ENCODE data around the gene C9orf50.
"Not testable (repeated sequence)": the region's sequence is repeated elsewhere in the genome, so short reads cannot be mapped to it uniquely, and the experiment has no call there.

C9orf50 gene, protein sequence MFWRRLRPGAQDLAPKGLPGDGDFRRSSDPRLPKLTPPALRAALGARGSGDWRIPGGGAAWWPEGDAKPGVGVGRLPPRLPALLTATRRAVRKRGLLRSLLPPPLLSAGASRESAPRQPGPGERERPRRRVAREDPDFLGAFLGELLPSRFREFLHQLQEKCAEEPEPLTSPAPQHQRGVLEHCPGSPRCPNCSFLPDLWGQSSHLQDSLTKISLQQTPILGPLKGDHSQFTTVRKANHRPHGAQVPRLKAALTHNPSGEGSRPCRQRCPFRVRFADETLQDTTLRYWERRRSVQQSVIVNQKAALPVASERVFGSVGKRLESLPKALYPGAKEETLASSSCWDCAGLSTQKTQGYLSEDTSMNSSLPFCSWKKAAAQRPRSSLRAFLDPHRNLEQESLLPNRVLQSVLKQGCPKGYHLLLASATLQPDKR

DNA sequence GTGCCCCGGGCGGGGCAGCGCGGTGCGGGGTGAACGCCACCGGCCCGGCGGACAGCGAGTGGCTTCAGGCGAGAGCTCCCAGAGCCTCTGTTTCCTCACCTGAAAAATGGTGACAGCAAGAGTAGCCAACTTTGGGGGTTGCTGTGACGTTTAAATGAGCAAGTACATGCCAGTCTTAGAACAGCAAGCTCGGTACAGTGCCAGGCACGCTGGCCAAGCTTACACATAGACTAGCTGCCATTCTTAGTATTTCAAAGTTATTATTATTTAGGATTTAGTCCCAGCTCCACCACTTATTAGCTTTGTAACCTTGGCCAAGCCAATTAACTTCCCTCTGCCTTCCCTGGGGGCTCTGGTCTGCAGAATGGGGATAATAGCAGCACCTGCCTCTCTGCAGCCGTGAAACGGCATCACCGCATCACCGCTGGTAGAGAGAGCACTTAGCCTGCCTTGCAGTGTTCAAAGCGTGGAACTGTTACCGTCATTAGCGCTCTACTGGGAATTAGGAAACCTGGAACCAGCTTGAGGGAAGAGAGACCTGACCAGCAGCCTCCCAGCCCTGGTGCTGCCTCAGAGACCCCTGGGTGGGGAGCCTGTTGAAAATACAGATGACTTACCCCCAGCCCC is at the start of gene C9orf50:
Gene C9orf50, minus strand, starts transcription at position 433 of the 627 bp plus-strand sequence. CDS start 527 bp downstream, outside the sequence.
- DNase-seq (ENCODE audit: low spot score): no peak

DNA sequence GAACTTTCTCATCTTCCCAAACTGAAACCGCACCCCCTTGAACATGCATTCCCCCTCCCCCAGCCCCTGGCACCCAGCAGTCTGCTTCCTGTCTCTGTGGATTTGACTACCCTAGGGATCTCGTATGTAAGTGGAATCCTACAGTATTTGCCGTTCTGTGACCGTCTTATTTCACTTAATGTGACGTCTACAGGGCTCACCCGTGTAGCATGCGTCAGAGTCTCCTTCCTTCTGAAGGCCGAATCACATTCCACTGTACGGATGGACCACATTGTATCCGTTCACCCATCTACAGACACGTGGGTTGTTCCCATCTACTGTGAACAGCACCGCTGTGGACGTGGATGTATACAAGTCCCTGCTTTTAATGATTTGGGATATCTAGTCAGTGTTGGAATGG is 49.0 kb upstream of the C9orf50 start:
- no peak for DNase-seq (ENCODE audit: low spot score)

DNA sequence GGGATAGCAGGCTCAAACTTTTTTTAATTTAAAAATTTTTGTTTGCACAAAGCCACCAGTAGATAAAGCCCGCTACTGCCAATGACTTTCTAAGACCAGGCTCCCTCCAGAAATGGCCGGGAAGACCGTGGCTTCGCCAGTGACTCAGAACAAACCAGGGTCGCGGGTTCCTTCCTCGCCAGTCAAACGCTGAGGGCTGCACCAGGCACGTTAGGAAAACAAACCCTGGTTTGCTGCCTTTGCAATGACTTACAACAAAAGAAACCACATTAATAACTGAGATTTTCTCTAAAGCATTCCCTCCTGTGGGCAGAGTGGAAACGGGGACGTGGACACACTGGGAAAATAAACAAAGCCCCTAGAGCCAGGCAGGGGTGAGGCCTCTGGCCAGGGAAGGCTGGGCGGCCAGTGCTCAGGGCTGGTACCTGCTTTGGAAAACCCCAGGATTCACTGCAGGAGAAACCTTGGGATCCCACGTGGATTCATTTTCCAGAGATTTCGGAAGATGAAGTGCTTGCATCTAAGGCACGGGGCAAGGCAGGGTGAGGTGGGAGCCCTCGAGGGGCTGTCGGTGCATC is 48.3 kb upstream of the C9orf50 start:
- DNase-seq (ENCODE audit: low spot score): no peak

- no peak for DNase-seq (ENCODE audit: low spot score)
Measured at GRCh38 chr9:129667850-129668249, 46.9 kb upstream of the C9orf50 start.

- DNase-seq (ENCODE audit: low spot score): no peak
Measured at GRCh38 chr9:129667378-129667777, 46.5 kb upstream of the C9orf50 start.

GRCh38 chr9:129666575-129666974 is 45.7 kb upstream of the C9orf50 start:
- DNase-seq (ENCODE audit: low spot score): no peak

GRCh38 chr9:129665814-129666520 is 45.1 kb upstream of the C9orf50 start:
- DNase-seq (ENCODE audit: low spot score): no peak

DNA sequence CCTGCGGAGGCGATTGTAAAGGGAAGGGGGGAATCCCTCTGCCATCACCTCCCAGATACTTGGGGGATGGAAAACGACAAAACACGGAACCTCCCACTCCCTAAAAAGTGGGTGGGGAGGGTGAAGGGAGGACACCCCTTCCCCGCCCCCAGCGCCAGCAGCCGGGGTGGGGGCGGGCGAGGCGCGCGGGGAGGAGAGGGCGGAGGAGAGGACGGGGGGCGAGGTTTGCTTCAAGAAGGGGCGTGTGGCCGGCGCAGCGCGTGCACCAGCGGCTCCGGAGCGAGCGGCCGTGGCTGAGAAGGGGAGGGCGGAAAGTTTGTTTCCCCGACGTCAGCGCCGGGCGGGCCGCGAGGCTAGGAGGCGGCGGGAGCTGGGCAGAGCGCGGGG is 44.5 kb upstream of the C9orf50 start, which contains the start of gene PRRX2:
Gene PRRX2, plus strand, starts transcription at position 259 of the 387 bp plus-strand sequence. CDS start 221 bp downstream, outside the sequence.
- DNase-seq (ENCODE audit: low spot score): no peak

DNA sequence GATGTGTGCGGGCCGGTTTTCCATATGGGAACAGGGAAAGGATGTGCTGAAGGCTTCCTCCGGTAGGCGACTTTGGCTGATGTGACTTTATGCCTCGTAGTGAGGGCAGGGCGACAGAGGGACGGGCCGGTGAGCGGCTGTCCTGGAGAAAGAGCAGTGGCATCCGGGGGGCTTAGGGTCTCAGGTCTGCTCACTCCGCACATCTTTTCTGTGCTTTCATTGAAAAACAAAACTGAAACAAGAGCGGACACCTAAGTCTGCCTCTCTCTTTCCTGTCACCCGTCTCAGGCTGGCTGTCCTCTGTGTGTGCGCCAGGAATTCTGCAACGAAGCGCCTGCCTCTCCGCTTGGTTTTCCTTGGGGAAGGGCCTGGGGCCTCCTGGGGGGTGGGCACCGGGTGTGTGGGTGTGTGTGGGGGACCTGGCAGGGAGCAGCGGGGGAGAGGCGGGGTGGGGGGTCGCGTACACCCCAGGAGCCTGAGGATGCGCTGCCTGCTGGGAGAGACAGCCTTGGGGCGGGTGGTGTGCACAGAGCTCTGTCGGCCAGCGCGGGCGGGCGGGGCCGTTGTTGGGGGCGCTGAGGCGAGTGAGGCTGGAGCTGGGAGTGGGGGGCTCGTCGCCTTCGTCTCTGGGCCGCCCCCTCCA is 44.0 kb upstream of the C9orf50 start:
- no peak for DNase-seq (ENCODE audit: low spot score)

- not testable (repeated sequence) for DNase-seq (ENCODE audit: low spot score)
Measured at GRCh38 chr9:129662239-129662638, 41.3 kb upstream of the C9orf50 start.

DNA sequence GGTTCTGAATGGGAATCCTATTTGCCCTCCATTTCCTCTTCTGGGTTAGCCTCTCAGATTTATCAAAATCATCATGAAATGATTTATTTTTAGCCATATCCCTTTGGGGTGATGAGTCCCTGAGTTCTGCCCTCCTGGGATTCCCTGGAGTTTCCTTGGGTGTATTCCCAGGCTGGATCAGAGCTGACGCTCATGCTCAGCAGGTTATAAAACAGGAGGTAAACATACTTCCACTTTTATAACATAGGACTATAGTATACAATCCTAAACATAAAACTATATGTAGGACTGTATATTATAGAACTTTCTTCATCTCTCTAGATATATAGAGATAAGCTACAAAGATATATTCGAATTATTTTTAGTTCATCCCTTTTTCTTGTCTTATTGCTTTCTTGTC is 40.1 kb upstream of the C9orf50 start:
- DNase-seq (ENCODE audit: low spot score): no peak

- no peak for DNase-seq (ENCODE audit: low spot score)
Measured at GRCh38 chr9:129656795-129657390, 36.0 kb upstream of the C9orf50 start.

- DNase-seq (ENCODE audit: low spot score): no peak
Measured at GRCh38 chr9:129655696-129656095, 34.8 kb upstream of the C9orf50 start.

DNA sequence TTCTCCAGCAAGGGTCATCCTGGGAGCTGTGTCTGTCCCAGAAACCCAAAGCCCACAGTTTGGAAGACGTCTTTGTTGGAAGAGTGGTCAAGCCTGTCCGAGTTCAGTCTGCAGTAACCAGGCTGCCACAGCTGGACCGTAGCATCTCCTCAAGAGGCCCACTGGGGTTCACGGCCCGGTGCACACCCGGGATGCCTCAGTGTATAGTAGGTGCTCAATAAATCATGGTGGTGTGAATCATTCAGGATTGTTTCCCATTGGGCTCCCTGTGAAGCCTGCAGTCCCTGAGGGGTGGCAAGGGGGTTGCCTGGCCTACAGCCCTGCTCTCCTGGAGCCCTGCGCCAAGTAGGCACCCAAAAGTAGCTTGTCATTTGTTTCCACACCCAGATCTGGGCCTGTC is 34.3 kb upstream of the C9orf50 start:
- DNase-seq (ENCODE audit: low spot score): no peak

GRCh38 chr9:129654554-129655040 is 33.7 kb upstream of the C9orf50 start:
- no peak for DNase-seq (ENCODE audit: low spot score)

- no peak for DNase-seq (ENCODE audit: low spot score)
Measured at GRCh38 chr9:129653823-129654553, 33.1 kb upstream of the C9orf50 start.

DNA sequence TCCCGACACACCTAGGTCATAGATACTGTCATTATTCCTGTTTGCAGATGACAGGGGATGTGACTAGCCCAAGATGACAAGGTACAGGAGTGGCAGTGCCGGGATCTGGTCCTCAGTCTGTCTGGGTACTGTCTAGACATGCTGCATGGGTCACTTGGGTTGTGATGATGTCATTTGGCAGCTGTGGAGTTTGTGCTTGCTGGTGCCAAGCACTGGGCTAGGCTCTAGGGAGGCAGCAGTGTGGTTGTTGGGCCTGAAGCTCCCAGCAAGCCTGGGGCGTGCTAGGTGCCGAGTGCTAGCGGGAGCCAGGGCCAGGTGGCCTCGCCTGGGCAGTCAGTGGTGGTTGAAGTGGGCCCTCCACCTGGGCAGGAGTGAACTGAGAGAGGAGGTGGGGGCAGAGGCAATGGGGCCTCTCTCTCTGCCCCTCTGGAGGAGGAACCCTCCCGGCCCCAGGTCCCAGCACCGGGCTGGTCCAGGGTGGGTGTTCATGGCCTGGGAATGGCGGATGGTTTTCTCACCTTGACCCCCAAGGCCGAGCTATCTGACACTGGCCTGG is 29.9 kb upstream of the C9orf50 start:
- DNase-seq (ENCODE audit: low spot score): no peak

GRCh38 chr9:129649726-129650679 is 29.1 kb upstream of the C9orf50 start:
- no peak for DNase-seq (ENCODE audit: low spot score)

DNA sequence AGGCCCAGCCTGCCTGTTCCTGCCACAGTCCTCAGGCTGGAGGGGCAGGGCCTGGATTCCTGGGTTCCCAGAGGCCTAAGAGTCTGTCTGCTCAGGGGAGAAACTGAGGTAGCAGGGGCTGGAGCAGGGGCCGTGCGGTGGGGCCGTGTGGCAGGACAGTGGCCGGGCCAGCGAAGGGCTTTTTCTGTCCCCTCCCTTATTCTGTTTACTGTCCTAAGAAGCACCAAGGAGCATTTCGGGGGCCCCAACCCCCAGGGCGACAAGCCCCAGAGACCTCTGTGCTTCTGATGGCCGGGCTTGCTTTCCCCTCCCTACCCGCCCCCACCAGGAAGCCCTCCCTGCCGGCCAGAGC is 27.8 kb upstream of the C9orf50 start:
- DNase-seq (ENCODE audit: low spot score): no peak
